Fibroblast of lung (primary cell): Measurements from ENCODE around the gene COX7A2L.

ENCODE experiments used
- EZH2 ChIP-seq: IDR thresholded peaks from 2 replicates; pipeline ENCODE4 v1.5.1; 2012; ENCODE audit warnings: low read length, control low read depth, mild to moderate bottlenecking; ENCODE audit errors: missing control alignments
- TF ChIP-seq, protein P1 (sequence below), 2 donors: IDR thresholded peaks in 1 of 2; conservative IDR thresholded peaks in 1 of 2; 1 replicate in 1 of 2; 2 replicates in 1 of 2; pipeline ENCODE4 v1.5.1; 2011 to 2012; ENCODE audit warnings: low read length in 2 of 2, control low read depth in 1 of 2, inconsistent platforms in 1 of 2, low read depth in 1 of 2, mild to moderate bottlenecking in 1 of 2

DNA sequence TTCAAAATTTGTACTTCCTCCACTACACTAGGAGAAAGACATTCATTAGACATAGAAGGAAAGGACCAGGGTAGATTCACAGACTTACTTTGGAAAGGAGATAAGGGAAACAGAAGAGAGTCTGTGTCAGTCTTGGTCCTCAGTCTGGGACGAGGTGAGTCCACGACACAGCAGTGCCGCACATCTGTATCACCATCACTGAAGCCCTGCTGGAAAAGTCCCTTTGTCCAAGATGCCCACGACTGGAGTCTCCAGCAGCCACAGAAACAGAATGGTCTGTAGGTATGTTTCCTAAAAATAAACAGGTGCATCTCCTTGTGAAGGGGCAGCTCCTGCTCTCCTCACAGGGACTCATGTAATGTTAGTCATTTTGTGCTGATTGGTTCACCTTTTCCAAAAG is 27.4 kb downstream of the COX7A2L start:
- TF ChIP-seq, protein P1, sequence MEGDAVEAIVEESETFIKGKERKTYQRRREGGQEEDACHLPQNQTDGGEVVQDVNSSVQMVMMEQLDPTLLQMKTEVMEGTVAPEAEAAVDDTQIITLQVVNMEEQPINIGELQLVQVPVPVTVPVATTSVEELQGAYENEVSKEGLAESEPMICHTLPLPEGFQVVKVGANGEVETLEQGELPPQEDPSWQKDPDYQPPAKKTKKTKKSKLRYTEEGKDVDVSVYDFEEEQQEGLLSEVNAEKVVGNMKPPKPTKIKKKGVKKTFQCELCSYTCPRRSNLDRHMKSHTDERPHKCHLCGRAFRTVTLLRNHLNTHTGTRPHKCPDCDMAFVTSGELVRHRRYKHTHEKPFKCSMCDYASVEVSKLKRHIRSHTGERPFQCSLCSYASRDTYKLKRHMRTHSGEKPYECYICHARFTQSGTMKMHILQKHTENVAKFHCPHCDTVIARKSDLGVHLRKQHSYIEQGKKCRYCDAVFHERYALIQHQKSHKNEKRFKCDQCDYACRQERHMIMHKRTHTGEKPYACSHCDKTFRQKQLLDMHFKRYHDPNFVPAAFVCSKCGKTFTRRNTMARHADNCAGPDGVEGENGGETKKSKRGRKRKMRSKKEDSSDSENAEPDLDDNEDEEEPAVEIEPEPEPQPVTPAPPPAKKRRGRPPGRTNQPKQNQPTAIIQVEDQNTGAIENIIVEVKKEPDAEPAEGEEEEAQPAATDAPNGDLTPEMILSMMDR (conservative IDR thresholded peaks at IDR 0.05 in 1 of 2, IDR thresholded peaks at IDR 0.05 in 1 of 2; ENCODE audit: low read depth in 1 of 2, low read length in 2 of 2): no peak
- TF ChIP-seq EZH2: no peak
